Ectodermal cell (in vitro differentiated cells): Measurements from ENCODE around the gene PRDM16.

Experiments used
- H3K27ac ChIP-seq: 2 replicates; pipeline ENCODE4 v1.7.0; 2013; ENCODE audit warnings: mild to moderate bottlenecking, low read depth, low read length; ENCODE audit not compliant: insufficient read depth, poor library complexity, severe bottlenecking
- H3K27me3 ChIP-seq: 2 replicates; pipeline ENCODE4 v1.7.0; 2013; ENCODE audit warnings: mild to moderate bottlenecking, low read length; ENCODE audit not compliant: insufficient read depth, control insufficient read depth, poor library complexity, severe bottlenecking
- H3K36me3 ChIP-seq: one replicate; pipeline ENCODE4 v1.7.0; 2013; ENCODE audit warnings: low read length; ENCODE audit not compliant: control insufficient read depth, insufficient read depth
- H3K4me1 ChIP-seq: one replicate; pipeline ENCODE4 v1.7.0; 2013; ENCODE audit warnings: low read length; ENCODE audit not compliant: control insufficient read depth, insufficient read depth
- H3K4me3 ChIP-seq: 2 replicates; pipeline ENCODE4 v1.7.0; 2013; ENCODE audit warnings: low read depth, low read length, control low read depth; ENCODE audit not compliant: insufficient read depth
- H3K9me3 ChIP-seq: 2 replicates; pipeline ENCODE4 v1.7.0; 2013; ENCODE audit warnings: mild to moderate bottlenecking, low read length, moderate library complexity; ENCODE audit not compliant: control insufficient read depth
- WGBS, 2 experiments: methylation state at CpG; one replicate each; pipeline ENCODE4 v1.1.7; 2013; ENCODE audit warnings: missing lambda C conversion rate in 2 of 2; 5-methylcytosine and 5-hydroxymethylcytosine counted together

Gene PRDM16

GRCh38 chr1:3268281-3268680, 199.3 kb downstream of the PRDM16 start:
- peaks cover 3% of the 10 kb centered on the region for H3K27me3 ChIP-seq
- no peak overlapping the region for H3K4me3 ChIP-seq
- no peaks in the 10 kb centered on the region for H3K9me3 ChIP-seq
- no peaks in the 10 kb centered on the region for H3K36me3 ChIP-seq
- H3K4me1 ChIP-seq = peaks cover 20% of the 10 kb centered on the region
- H3K27ac ChIP-seq = no peak overlapping the region
- WGBS, 2 experiments = 93 to 94% methylated on average over 11 of the region's 11 CpGs

- 86 to 88% methylated on average over 27 of the region's 27 CpGs for WGBS, 2 experiments
- H3K4me1 ChIP-seq = peaks cover 10% of the 10 kb centered on the region
- H3K9me3 ChIP-seq = no peaks in the 10 kb centered on the region
- H3K27ac ChIP-seq = no peak overlapping the region
- H3K36me3 ChIP-seq = no peaks in the 10 kb centered on the region
- H3K4me3 ChIP-seq = no peak overlapping the region
- H3K27me3 ChIP-seq = peaks cover 3% of the 10 kb centered on the region
Observed at GRCh38 chr1:3270403-3271245, 201.6 kb downstream of the PRDM16 start.

DNA sequence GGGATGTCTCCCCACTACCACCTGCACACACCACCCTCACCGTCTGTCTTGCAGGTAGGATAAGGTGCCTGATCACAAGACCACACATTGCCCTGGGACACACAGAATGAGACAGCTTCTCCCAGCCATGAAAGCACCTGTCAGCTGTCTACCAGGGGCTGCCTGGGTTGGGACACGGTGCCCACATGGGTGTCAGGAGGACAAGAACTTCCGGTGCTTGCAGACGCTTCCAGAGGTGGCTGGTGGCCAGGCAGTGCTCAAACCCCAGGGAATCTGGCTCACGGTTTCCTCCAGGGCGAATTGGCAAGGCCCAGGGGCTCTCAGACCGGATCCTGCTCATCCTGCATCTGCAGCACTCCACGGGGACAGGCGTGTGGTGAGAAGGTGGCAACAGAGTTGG, 202.9 kb downstream of the PRDM16 start:
- no peak overlapping the region for H3K27ac ChIP-seq
- H3K27me3 ChIP-seq = peaks cover 3% of the 10 kb centered on the region
- no peaks in the 10 kb centered on the region for H3K36me3 ChIP-seq
- peaks cover 3% of the 10 kb centered on the region for H3K4me1 ChIP-seq
- no peak overlapping the region for H3K4me3 ChIP-seq
- H3K9me3 ChIP-seq = no peaks in the 10 kb centered on the region
- WGBS, 2 experiments = 93 to 94% methylated on average over 9 of the region's 9 CpGs

GRCh38 chr1:3272321-3273045, 203.5 kb downstream of the PRDM16 start:
- Histone ChIP-seq H3K4me3 (no peak overlapping the region), H3K4me1 (peaks cover 3% of the 10 kb centered on the region), H3K9me3 (no peaks in the 10 kb centered on the region), H3K36me3 (no peaks in the 10 kb centered on the region), H3K27me3 (peaks cover 3% of the 10 kb centered on the region), H3K27ac (no peak overlapping the region)
- WGBS, 2 experiments = 91 to 92% methylated on average over 29 of the region's 29 CpGs

DNA sequence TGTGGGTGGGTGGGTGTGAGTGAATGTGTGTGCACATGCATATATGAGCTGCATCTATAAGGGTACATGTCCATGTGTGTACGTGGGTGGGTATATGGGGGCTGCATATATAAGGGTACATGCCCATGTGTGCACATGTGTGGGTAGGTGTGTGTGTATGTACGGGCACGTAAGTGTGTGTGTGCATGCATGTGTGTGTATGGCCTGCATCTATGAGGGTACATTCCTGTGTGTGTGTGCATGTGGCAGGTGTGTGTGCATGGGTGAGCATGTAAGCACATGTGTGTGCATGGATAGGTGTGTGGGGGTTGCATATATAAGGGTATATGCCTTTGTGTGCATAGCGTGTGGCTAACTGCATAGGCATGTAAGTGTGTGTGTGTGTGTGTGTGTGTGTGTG, 204.4 kb downstream of the PRDM16 start:
- 96 to 97% methylated on average over 4 of the region's 4 CpGs for WGBS, 2 experiments
- no peak overlapping the region for H3K27ac ChIP-seq
- no peak overlapping the region for H3K4me3 ChIP-seq
- peaks cover 3% of the 10 kb centered on the region for H3K27me3 ChIP-seq
- H3K36me3 ChIP-seq = no peaks in the 10 kb centered on the region
- H3K4me1 ChIP-seq = peaks cover 3% of the 10 kb centered on the region
- H3K9me3 ChIP-seq = no peaks in the 10 kb centered on the region

- no peak overlapping the region for H3K27ac ChIP-seq
- WGBS, 2 experiments = 94 to 95% methylated on average over 12 of the region's 12 CpGs
Observed at GRCh38 chr1:3274972-3275371, 206.0 kb downstream of the PRDM16 start.

GRCh38 chr1:3275471-3276340, 206.7 kb downstream of the PRDM16 start:
- H3K4me3 ChIP-seq = no peak overlapping the region
- WGBS, 2 experiments = 94% methylated on average over 37 of the region's 37 CpGs
- no peak overlapping the region for H3K27ac ChIP-seq
- H3K4me1 ChIP-seq = peaks cover 3% of the 10 kb centered on the region
- H3K9me3 ChIP-seq = no peaks in the 10 kb centered on the region
- no peaks in the 10 kb centered on the region for H3K36me3 ChIP-seq
- no peaks in the 10 kb centered on the region for H3K27me3 ChIP-seq

More at GRCh38 chr1:3274972-3275371, 206.0 kb downstream of the PRDM16 start:
- Histone ChIP-seq H3K4me3 (no peak overlapping the region), H3K27me3 (peaks cover 2% of the 10 kb centered on the region), H3K9me3 (no peaks in the 10 kb centered on the region), H3K4me1 (peaks cover 3% of the 10 kb centered on the region), H3K36me3 (no peaks in the 10 kb centered on the region)

- H3K9me3 ChIP-seq = no peaks in the 10 kb centered on the region
- H3K36me3 ChIP-seq = no peaks in the 10 kb centered on the region
- 93% methylated on average over 22 of the region's 22 CpGs for WGBS, 2 experiments
- H3K4me3 ChIP-seq = no peak overlapping the region
- H3K27me3 ChIP-seq = no peaks in the 10 kb centered on the region
- H3K4me1 ChIP-seq = no peaks in the 10 kb centered on the region
- H3K27ac ChIP-seq = no peak overlapping the region
Observed at GRCh38 chr1:3276341-3276800, 207.4 kb downstream of the PRDM16 start.

GRCh38 chr1:3277011-3277471, 208.0 kb downstream of the PRDM16 start:
- H3K36me3 ChIP-seq = no peaks in the 10 kb centered on the region
- H3K9me3 ChIP-seq = no peaks in the 10 kb centered on the region
- 93 to 94% methylated on average over 15 of the region's 15 CpGs for WGBS, 2 experiments
- H3K27ac ChIP-seq = no peak overlapping the region
- H3K27me3 ChIP-seq = no peaks in the 10 kb centered on the region
- H3K4me3 ChIP-seq = no peak overlapping the region
- no peaks in the 10 kb centered on the region for H3K4me1 ChIP-seq
